Neural cell (in vitro differentiated cells): ENCODE measurements around the gene ADAP1.

Experiments used
- CTCF ChIP-seq: fragments of 450-650 bp; IDR thresholded peaks from 2 replicates; pipeline ENCODE4 v1.5.1; 2014; ENCODE audit warnings: antibody characterized with exemption, mild to moderate bottlenecking, moderate library complexity; ENCODE audit not compliant: poor library complexity, severe bottlenecking
- EP300 ChIP-seq: fragments of 450-650 bp; conservative IDR thresholded peaks from 2 replicates; pipeline ENCODE4 v1.6.1; 2014; ENCODE audit warnings: antibody characterized with exemption, mild to moderate bottlenecking, moderate library complexity; ENCODE audit not compliant: poor library complexity, severe bottlenecking
- RAD21 ChIP-seq: fragments of 450-650 bp; conservative IDR thresholded peaks from 2 replicates; pipeline ENCODE4 v1.6.1; 2014; ENCODE audit warnings: antibody characterized with exemption, mild to moderate bottlenecking, moderate library complexity

- no peak for TF ChIP-seq EP300
- no peak for TF ChIP-seq RAD21
- TF ChIP-seq CTCF, result no peak
These were observed 80.3 kb downstream of the ADAP1 start for GRCh38 chr7:874031-874749.
